Activated T-cell treated with anti-CD3 and anti-CD28 coated beads, Interleukin-2, amount 50 U/mL, for 24 hours (primary cell): ENCODE measurements around the gene TNFRSF12A.
"Not testable (repeated sequence)": the region's sequence is repeated elsewhere in the genome, so short reads cannot be mapped to it uniquely, and the experiment has no call there.

Experiments
- DNase-seq: peaks from one replicate; pipeline ENCODE4 v3.0.0-alpha.2; 2020
- H3K27ac Mint-ChIP-seq: 2 replicates; pipeline ENCODE4 v1.8.0; 2020; ENCODE audit warnings: mild to moderate bottlenecking, mixed read lengths
- H3K27me3 Mint-ChIP-seq: 2 replicates; pipeline ENCODE4 v1.8.0; 2020; ENCODE audit warnings: mixed read lengths
- H3K36me3 Mint-ChIP-seq: 2 replicates; pipeline ENCODE4 v1.8.0; 2020; ENCODE audit warnings: low read depth, mixed read lengths
- H3K4me1 Mint-ChIP-seq: 2 replicates; pipeline ENCODE4 v1.8.0; 2020; ENCODE audit warnings: low read depth, mixed read lengths
- H3K4me3 Mint-ChIP-seq: 2 replicates; pipeline ENCODE4 v1.8.0; 2020; ENCODE audit warnings: mild to moderate bottlenecking, moderate library complexity, mixed read lengths
- H3K9me3 Mint-ChIP-seq: 2 replicates; pipeline ENCODE4 v1.8.0; 2020; ENCODE audit warnings: mixed read lengths

TNFRSF12A gene

DNA sequence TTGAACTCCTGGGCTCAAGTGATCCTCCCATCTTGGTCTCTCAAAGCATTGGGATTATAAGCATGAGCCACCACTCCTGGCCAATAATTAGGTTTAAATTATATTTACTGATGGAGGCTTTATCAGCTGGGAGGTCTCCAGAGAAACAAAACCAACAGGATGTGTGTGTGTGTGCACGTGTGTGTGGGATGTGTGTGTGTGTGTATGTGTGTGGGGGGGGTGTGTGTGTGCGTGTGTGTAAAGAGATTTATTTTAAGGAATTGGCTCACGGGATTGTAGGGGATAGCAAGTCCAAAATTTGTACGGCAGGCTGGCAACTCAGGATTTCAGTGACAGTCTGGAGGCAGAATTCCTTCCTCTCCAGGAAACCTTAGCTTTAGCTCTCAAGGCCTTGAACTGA lies 30.8 kb downstream of the TNFRSF12A start:
- no peak for DNase-seq
- Mint-ChIP-seq H3K27ac (no peak overlapping the region), H3K4me1 (peaks cover 37% of the 10 kb centered on the region), H3K4me3 (no peak overlapping the region), H3K9me3 (no peaks in the 10 kb centered on the region), H3K36me3 (peaks cover 19% of the 10 kb centered on the region), H3K27me3 (peaks cover 18% of the 10 kb centered on the region)

GRCh38 chr16:3051494-3051893 lies 31.3 kb downstream of the TNFRSF12A start:
- no peak for DNase-seq
- H3K4me1 Mint-ChIP-seq: peaks cover 37% of the 10 kb centered on the region
- H3K9me3 Mint-ChIP-seq: no peaks in the 10 kb centered on the region
- H3K4me3 Mint-ChIP-seq: no peak overlapping the region
- peak overlapping the region; percentile 6 for H3K27ac Mint-ChIP-seq
- H3K36me3 Mint-ChIP-seq: peaks cover 19% of the 10 kb centered on the region
- H3K27me3 Mint-ChIP-seq: peaks cover 18% of the 10 kb centered on the region

GRCh38 chr16:3052571-3053329 lies 32.6 kb downstream of the TNFRSF12A start:
- not testable (repeated sequence) for H3K9me3 Mint-ChIP-seq, H3K27me3 Mint-ChIP-seq, H3K4me3 Mint-ChIP-seq
- Mint-ChIP-seq H3K36me3 (peaks cover 28% of the 10 kb centered on the region), H3K4me1 (peaks cover 45% of the 10 kb centered on the region), H3K27ac (peak overlapping the region; percentile 55)
- peak; percentile 60 for DNase-seq

DNA sequence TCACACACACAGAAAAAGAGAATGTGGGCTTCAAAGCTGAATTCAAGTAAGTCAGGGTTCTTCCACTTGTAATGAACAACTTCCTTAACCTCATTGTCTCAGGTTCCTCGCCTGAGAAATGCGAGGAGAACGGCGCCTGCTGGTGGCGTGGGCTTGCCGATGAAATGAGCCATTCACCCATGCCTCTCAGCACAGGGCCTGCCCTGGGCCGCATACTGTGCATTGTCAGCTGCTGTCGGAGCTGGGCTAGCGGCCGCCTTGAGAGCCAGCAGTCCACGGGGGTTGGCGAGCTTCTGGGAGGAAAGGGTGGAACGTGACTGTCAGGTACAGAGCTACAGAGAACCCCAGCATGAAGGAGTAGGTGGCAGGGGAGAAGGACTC lies 33.2 kb downstream of the TNFRSF12A start:
- not testable (repeated sequence) for H3K27me3 Mint-ChIP-seq, H3K9me3 Mint-ChIP-seq, H3K27ac Mint-ChIP-seq, DNase-seq, H3K4me3 Mint-ChIP-seq
- peaks cover 28% of the 10 kb centered on the region for H3K36me3 Mint-ChIP-seq
- H3K4me1 Mint-ChIP-seq: peaks cover 43% of the 10 kb centered on the region

GRCh38 chr16:3054965-3055733 lies 35.0 kb downstream of the TNFRSF12A start:
- Mint-ChIP-seq H3K27me3 (no peaks in the 10 kb centered on the region), H3K4me3 (peak overlapping the region; percentile 28), H3K36me3 (peaks cover 32% of the 10 kb centered on the region), H3K4me1 (peaks cover 46% of the 10 kb centered on the region), H3K9me3 (no peaks in the 10 kb centered on the region), H3K27ac (peak overlapping the region; percentile 79)
- DNase-seq: no peak

DNA sequence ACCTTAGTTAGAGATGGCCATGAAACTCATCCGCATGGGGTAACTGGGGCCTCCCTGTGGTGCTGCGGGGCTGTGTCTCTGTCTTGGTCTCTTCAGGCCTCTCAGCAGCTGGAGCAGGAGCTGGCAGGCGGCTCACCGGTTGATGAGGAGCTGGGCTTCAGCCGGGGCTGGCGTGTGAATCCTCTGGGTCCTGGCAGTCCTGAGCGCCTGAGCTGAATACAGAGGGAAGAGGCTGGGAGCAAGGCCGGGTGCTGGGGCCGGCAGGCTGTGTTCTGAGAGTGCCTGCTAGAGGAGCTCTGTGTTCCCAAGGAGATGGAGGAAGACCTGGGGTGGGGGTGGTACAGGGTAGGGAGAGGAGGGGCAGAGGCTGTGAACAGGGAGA lies 35.6 kb downstream of the TNFRSF12A start:
- Mint-ChIP-seq H3K27ac (peak overlapping the region; percentile 61), H3K36me3 (peaks cover 32% of the 10 kb centered on the region)

GRCh38 chr16:3056336-3057180 lies 36.4 kb downstream of the TNFRSF12A start:
- Mint-ChIP-seq H3K9me3 (no peaks in the 10 kb centered on the region), H3K27me3 (no peaks in the 10 kb centered on the region), H3K36me3 (peaks cover 32% of the 10 kb centered on the region), H3K27ac (no peak overlapping the region), H3K4me3 (peak overlapping the region; percentile 87), H3K4me1 (peaks cover 50% of the 10 kb centered on the region)
- no peak for DNase-seq

More for the DNA sequence above, 35.6 kb downstream of the TNFRSF12A start:
- not testable (repeated sequence) for H3K9me3 Mint-ChIP-seq, H3K4me3 Mint-ChIP-seq, DNase-seq, H3K27me3 Mint-ChIP-seq
- peaks cover 52% of the 10 kb centered on the region for H3K4me1 Mint-ChIP-seq

DNA sequence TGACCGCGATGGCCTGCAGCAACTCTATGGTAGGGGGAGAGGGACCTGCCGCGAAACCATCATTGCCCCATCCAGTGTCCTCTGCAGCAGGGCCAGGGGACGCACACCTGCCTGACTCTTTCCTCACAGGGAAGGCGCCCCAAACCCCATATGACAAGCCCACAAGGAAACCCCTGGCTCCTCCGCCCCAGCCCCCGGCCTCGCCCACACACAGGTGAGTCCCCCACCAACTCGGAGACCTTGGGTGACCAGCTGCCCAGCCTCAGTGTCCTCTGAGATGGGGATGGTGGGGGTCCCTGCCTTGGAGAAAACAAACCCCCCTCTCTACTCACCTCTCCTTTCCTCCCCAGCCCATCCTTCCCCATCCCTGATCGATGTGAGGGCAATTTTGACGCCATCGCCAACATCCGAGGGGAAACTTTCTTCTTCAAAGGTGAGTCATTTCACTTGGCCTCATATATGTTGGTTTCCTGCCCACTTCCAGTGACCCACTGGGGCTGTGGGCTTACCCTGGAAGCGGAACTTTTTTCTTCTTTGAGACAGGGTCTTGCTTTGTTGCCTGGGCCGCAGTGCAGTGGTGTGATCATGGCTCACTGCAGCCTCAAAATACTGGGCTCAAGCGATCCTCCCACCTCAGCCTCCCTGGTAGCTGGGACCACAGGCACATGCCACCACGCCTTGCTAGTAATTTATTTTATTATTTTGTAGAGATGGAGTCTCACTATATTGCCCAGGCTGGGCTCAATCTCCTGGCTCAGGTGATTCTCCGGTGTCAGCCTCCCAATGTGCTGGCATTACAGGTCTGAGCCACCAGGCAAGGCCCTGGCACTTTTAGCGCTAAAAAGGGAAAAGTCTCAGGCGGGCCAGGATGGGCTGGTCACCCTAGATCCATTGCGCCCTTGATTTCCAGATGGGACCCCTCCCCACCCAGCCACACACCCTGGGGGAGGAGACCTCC lies 37.3 kb downstream of the TNFRSF12A start:
- no peak for DNase-seq
- H3K27me3 Mint-ChIP-seq: no peaks in the 10 kb centered on the region
- H3K4me3 Mint-ChIP-seq: peak overlapping the region; percentile 87
- peaks cover 52% of the 10 kb centered on the region for H3K4me1 Mint-ChIP-seq
- H3K9me3 Mint-ChIP-seq: no peaks in the 10 kb centered on the region
- H3K36me3 Mint-ChIP-seq: peaks cover 32% of the 10 kb centered on the region
- H3K27ac Mint-ChIP-seq: peak overlapping the region; percentile 41

GRCh38 chr16:3058139-3059030 lies 38.2 kb downstream of the TNFRSF12A start:
- Mint-ChIP-seq H3K27ac (peak overlapping the region; percentile 86), H3K36me3 (peaks cover 32% of the 10 kb centered on the region), H3K27me3 (no peaks in the 10 kb centered on the region), H3K9me3 (no peaks in the 10 kb centered on the region), H3K4me1 (peaks cover 57% of the 10 kb centered on the region), H3K4me3 (peak overlapping the region; percentile 87)
- DNase-seq: peak; percentile 73

DNA sequence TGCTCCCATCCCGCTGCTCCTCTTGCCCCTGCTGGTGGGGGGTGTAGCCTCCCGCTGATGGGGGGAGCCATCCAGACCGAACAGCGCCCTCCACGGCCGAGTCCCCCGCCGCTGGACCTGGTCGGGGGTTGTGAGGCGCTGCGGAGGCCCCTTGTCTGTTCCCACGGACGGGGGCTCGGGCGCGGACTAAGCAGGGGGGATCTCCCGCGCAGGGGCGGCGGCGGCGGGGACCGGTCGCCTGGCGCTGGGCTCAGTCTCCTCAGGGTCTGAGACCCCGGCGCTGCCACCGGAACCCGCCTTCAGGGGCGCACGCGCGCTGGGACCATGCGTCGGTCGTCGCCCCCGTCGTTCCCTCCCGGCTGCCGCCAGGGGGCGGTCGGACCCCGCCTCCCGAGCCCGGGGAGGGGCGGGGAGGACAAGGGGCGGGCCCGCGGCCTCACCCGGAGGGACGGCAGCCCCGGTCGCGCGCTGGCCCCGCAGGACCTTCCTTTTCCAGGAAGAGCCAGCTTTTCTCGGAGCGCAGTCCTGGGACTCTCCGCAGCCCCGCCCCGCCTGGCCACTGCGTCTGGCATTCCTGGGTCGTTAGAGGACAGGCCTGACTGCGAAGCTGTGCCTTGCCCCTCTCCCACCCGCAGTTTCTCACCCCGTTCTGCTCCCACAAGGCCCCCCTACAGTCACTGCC lies 39.0 kb downstream of the TNFRSF12A start:
- Mint-ChIP-seq H3K4me3 (peak overlapping the region; percentile 87), H3K27ac (peak overlapping the region; percentile 95), H3K4me1 (peaks cover 57% of the 10 kb centered on the region), H3K36me3 (peaks cover 26% of the 10 kb centered on the region), H3K27me3 (no peaks in the 10 kb centered on the region), H3K9me3 (no peaks in the 10 kb centered on the region)
- DNase-seq: peak; percentile 95

- peaks cover 23% of the 10 kb centered on the region for H3K36me3 Mint-ChIP-seq
- no peaks in the 10 kb centered on the region for H3K27me3 Mint-ChIP-seq
- H3K27ac Mint-ChIP-seq: peak overlapping the region; percentile 95
- no peak for DNase-seq
- peak overlapping the region; percentile 79 for H3K4me3 Mint-ChIP-seq
- H3K4me1 Mint-ChIP-seq: peaks cover 60% of the 10 kb centered on the region
- no peaks in the 10 kb centered on the region for H3K9me3 Mint-ChIP-seq
Measured at GRCh38 chr16:3059723-3060242, 39.6 kb downstream of the TNFRSF12A start.

DNA sequence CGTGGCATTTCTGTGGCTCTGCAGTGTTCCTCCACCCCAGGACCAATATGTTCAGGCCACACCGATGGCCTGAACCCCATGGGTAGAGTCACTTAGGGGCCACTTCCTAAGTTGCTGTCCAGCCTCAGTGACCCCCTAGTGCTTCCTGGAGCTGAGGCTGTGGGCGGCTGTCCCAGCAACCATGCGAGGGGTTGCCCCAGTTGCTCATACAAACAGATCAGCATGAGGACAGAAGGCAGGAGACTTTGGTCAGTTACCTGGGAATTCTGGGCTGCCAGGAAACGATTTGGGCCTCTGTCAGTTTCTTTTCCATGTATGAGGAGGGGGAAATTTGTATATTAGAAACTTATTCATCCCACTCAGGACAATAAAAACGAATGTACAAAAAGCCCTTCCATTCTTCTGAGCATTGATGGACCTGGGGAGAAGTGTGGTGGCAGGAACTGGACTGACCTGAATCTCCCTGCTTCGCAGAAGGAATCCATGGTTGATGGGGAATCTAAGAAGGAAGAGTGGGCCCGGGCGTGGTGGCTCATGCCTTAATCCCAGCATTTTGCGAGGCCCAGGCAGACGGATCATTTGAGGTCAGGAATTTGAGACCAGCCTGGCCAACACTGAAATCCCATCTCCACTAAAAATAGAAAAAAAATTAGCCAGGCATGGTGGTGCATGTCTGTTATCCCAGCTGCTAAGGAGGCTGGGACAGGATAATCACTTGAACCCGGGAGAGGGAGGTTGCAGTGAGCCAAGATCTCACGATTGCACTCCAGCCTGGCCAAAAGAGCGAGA lies 40.4 kb downstream of the TNFRSF12A start:
- peak overlapping the region; percentile 95 for H3K27ac Mint-ChIP-seq
- peaks cover 17% of the 10 kb centered on the region for H3K36me3 Mint-ChIP-seq
- peaks cover 60% of the 10 kb centered on the region for H3K4me1 Mint-ChIP-seq
- no peaks in the 10 kb centered on the region for H3K9me3 Mint-ChIP-seq
- no peaks in the 10 kb centered on the region for H3K27me3 Mint-ChIP-seq
- H3K4me3 Mint-ChIP-seq: peak overlapping the region; percentile 79
- no peak for DNase-seq
